HCT116 (cell line): Measurements from ENCODE around the gene CIB1. TPM values are rescaled to one million over a fixed set of nuclear protein-coding genes. Genes with fewer than 3 reads are reported as not detected.

Experiments used
- ATAC-seq: fragments of 200-7000 bp; cut with Tn5 transposase; 2 replicates; pipeline ENCODE4 v1.9.1; 2020; ENCODE audit warnings: mild to moderate bottlenecking, moderate library complexity
- BruUV-seq: library from RNA; stranded (reverse); fragments of 400-500 nt; replicated peaks from 2 replicates; lab custom pipeline; 2021; lab: Mats Ljungman, UMichigan
- CTCF ChIA-PET: fragments of 300-600 bp; sonication (Branson Sonifier 250); formaldehyde crosslinking; loops from one replicate; lab custom pipeline; 2021; ENCODE audit warnings: antibody characterized with exemption; lab: Charles Lee
- POLR2A ChIA-PET: fragments of 300-600, 350-600 bp; sonication (Branson Sonifier 250); formaldehyde crosslinking; loops from one replicate; lab custom pipeline; 2021; ENCODE audit warnings: antibody characterized with exemption; lab: Charles Lee
- RAD21 ChIA-PET, 2 experiments: fragments of 300-600 bp; sonication (Branson Sonifier 250); formaldehyde crosslinking; loops; one replicate each; lab custom pipeline; 2023; ENCODE audit warnings: low total read pairs in 2 of 2; ENCODE audit not compliant: uncharacterized antibody in 2 of 2, unreplicated experiment in 2 of 2, low non-redundant PET in 1 of 2; lab: Charles Lee
- DNase-seq: peaks from one replicate; pipeline ENCODE4 v3.0.0-alpha.2; 2010; ENCODE audit warnings: low read depth, low spot score
- H2AFZ ChIP-seq: fragments of 200-600 bp; shearing (Covaris generic), sonication (generic); 2 replicates; pipeline ENCODE4 v1.6.1; 2017; ENCODE audit warnings: low read depth, mixed run types, mixed read lengths, antibody characterized with exemption, low read length; ENCODE audit not compliant: poor library complexity, severe bottlenecking
- H3K27ac ChIP-seq: 2 replicates; pipeline ENCODE4 v1.5.1; 2012; ENCODE audit warnings: low read depth, low read length
- H3K27me3 ChIP-seq: fragments of 200-600 bp; sonication (generic); 2 replicates; pipeline ENCODE4 v1.6.1; 2016; ENCODE audit warnings: mixed run types, low read length, mixed read lengths; ENCODE audit not compliant: insufficient read depth
- H3K36me3 ChIP-seq, 2 experiments: fragments of 200-500 bp in 1 of 2; fragments of 200-600 bp in 1 of 2; sonication (Bioruptor generic) in 1 of 2; sonication (generic) in 1 of 2; 2 replicates each; pipeline versions ENCODE4 v1.5.1 to v1.6.1; 2014 to 2016; ENCODE audit warnings: low read length in 2 of 2, inconsistent platforms in 1 of 2, mixed read lengths in 1 of 2, mixed run types in 1 of 2; ENCODE audit not compliant: insufficient read depth in 2 of 2, control insufficient read depth in 1 of 2
- H3K4me1 ChIP-seq, 2 experiments: fragments of 200-600 bp in 1 of 2; sonication (generic) in 1 of 2; 2 replicates each; pipeline versions ENCODE4 v1.5.1 to v1.6.1; 2012 to 2017; ENCODE audit warnings: low read length in 2 of 2, inconsistent platforms in 1 of 2, mild to moderate bottlenecking in 1 of 2, mixed read lengths in 1 of 2, mixed run types in 1 of 2, moderate library complexity in 1 of 2; ENCODE audit not compliant: insufficient read depth in 2 of 2, control insufficient read depth in 1 of 2
- H3K4me2 ChIP-seq: fragments of 200-600 bp; sonication (generic); 2 replicates; pipeline ENCODE4 v1.6.1; 2017; ENCODE audit warnings: mixed run types, low read length, mixed read lengths
- H3K4me3 ChIP-seq, 2 experiments: fragments of 200-600 bp in 1 of 2; sonication (generic) in 1 of 2; replicated peaks in 1 of 2; 2 replicates each; pipeline ENCODE4 v1.5.1; 2011 to 2016; ENCODE audit warnings: low read length in 2 of 2, control low read depth in 1 of 2, low read depth in 1 of 2, mild to moderate bottlenecking in 1 of 2, mixed read lengths in 1 of 2, mixed run types in 1 of 2
- H3K79me2 ChIP-seq: fragments of 200-600 bp; sonication (generic); 2 replicates; pipeline ENCODE4 v1.6.1; 2017; ENCODE audit warnings: mild to moderate bottlenecking, mixed run types, low read length, moderate library complexity, mixed read lengths; ENCODE audit not compliant: insufficient read depth
- H3K9ac ChIP-seq: fragments of 200-600 bp; sonication (generic); 2 replicates; pipeline ENCODE4 v1.6.1; 2016; ENCODE audit warnings: low read length, mixed read lengths
- H3K9me2 ChIP-seq: fragments of 200-600 bp; sonication (generic), shearing (Covaris generic); 2 replicates; pipeline ENCODE4 v1.6.1; 2017; ENCODE audit warnings: mixed run types, mild to moderate bottlenecking, moderate library complexity; ENCODE audit not compliant: insufficient read depth
- H3K9me3 ChIP-seq, 2 experiments: fragments of 200-500 bp in 1 of 2; fragments of 200-600 bp in 1 of 2; sonication (Bioruptor generic) in 1 of 2; sonication (generic) in 1 of 2; 2 replicates each; pipeline ENCODE4 v1.6.1; 2014 to 2017; ENCODE audit warnings: low read length in 2 of 2, mixed read lengths in 2 of 2, inconsistent platforms in 1 of 2, low read depth in 1 of 2, mild to moderate bottlenecking in 1 of 2, mixed run types in 1 of 2, moderate library complexity in 1 of 2; ENCODE audit not compliant: control insufficient read depth in 1 of 2, insufficient read depth in 1 of 2
- H4K20me1 ChIP-seq: fragments of 200-600 bp; sonication (generic), shearing (Covaris generic); 2 replicates; pipeline ENCODE4 v1.6.1; 2017; ENCODE audit warnings: mixed run types, mild to moderate bottlenecking, moderate library complexity; ENCODE audit not compliant: insufficient read depth
- CEBPB ChIP-seq: IDR thresholded peaks from 2 replicates; pipeline ENCODE4 v1.6.1; 2012; ENCODE audit warnings: low read depth
- CTCF ChIP-seq, 3 experiments: fragments of 200-600 bp in 1 of 3; sonication (generic) in 1 of 3; IDR thresholded peaks in 2 of 3; conservative IDR thresholded peaks in 1 of 3; 2 replicates each; pipeline ENCODE4 v1.5.1; 2012 to 2017; ENCODE audit warnings: low read depth in 2 of 3, low read length in 2 of 3, antibody characterized with exemption in 1 of 3, borderline replicate concordance in 1 of 3, control low read depth in 1 of 3, mild to moderate bottlenecking in 1 of 3, mixed read lengths in 1 of 3, mixed run types in 1 of 3, moderate library complexity in 1 of 3; ENCODE audit not compliant: insufficient read depth in 1 of 3
- ELF1 ChIP-seq: IDR thresholded peaks from 2 replicates; pipeline ENCODE4 v1.6.1; 2012; ENCODE audit warnings: low read depth, borderline replicate concordance
- REST ChIP-seq: IDR thresholded peaks from 2 replicates; pipeline ENCODE4 v1.6.1; 2012; ENCODE audit warnings: low read depth
- ZFX ChIP-seq: fragments of 450-650 bp; IDR thresholded peaks from 2 replicates; pipeline ENCODE4 v1.6.1; 2017
- intact Hi-C: fragments of 100-400 bp; cut with micrococcal nuclease; formaldehyde crosslinking; loops from 2 replicates; pipeline ENCODE4 v1.10.0; 2022
- total RNA-seq: library from RNA; stranded (reverse); gene quantifications from one replicate; pipeline ENCODE4 v1.2.1, GENCODE V29; 2021; ENCODE audit not compliant: unreplicated experiment

Gene CIB1
- total RNA-seq, 1 experiment from 2014 or later = 92.7 TPM

GRCh38 chr15:90213818-90214204, 19.9 kb downstream of the CIB1 start:
- ATAC-seq (0 out of 2 replicates have a peak, but pooled peaks have one; percentile 3), DNase-seq (no peak)
- Histone ChIP-seq H3K9ac (peak overlapping the region; percentile 74), H3K9me3 (no peaks in the 10 kb centered on the region), H3K4me3 (peak overlapping the region in 1 of 2 experiments; percentile 52; a peak in 1 of 4 replicates), H3K9me2 (no peaks in the 10 kb centered on the region), H3K4me1 (peaks cover 55 to 67% of the 10 kb centered on the region in 2 experiments), H2AFZ (no peak overlapping the region), H3K4me2 (peak overlapping the region; percentile 85), H3K36me3 (peaks cover 0 to 11% of the 10 kb centered on the region in 2 experiments; a peak in 1 of 4 replicates), H3K27ac (peak overlapping the region; percentile 99), H4K20me1 (no peaks in the 10 kb centered on the region), H3K27me3 (no peaks in the 10 kb centered on the region)
- POLR2A ChIA-PET = interaction anchor here (1.0 kb wide), 1 partner anchor 48 kb away, joined by 3 read pairs; no protein-coding TSS in a partner anchor
- CTCF ChIA-PET = interaction anchor here (0.7 to 2.2 kb wide), 7 partner anchors 11 to 887 kb away, joined by 3 to 15 read pairs (median 5); partner anchors contain the start of genes CIB1 and GDPGP1
- intact Hi-C loops = loop anchor here (1.0 to 10.0 kb wide), 2 partner anchors 49 to 469 kb away; no protein-coding TSS in a partner anchor
- TF ChIP-seq ELF1 = no peak
- 0 out of 2 replicates have a peak, but pooled peaks have one; percentile 32 for TF ChIP-seq ZFX
- no peak for TF ChIP-seq CEBPB
- no peak for TF ChIP-seq CTCF (IDR thresholded peaks at IDR 0.05 in 2 of 3, conservative IDR thresholded peaks at IDR 0.05 in 1 of 3; ENCODE audit: borderline replicate concordance in 1 of 3, insufficient read depth in 1 of 3, low read depth in 2 of 3, low read length in 2 of 3)
- no peak for TF ChIP-seq REST
- TF ChIP-seq, all 23 proteins: peak for 1
- H3K79me2 ChIP-seq = peaks cover 75% of the 10 kb centered on the region
- RAD21 ChIA-PET = interaction anchor here in 1 of 2 experiments (1.2 to 1.5 kb wide), 2 partner anchors 36 to 48 kb away, joined by 3 to 5 read pairs; partner anchors contain the start of gene TTLL13
- no TSS peak for BruUV-seq
